Smooth muscle cell of the coronary artery (primary cell): ENCODE measurements around the gene ADAMTS12. TPM values are rescaled to one million over a fixed set of nuclear protein-coding genes. Genes with fewer than 3 reads are reported as not detected.

Experiments used
- total RNA-seq: library from RNA; depleted of rRNA; stranded (reverse); fragments of >200 nt; gene quantifications from 2 replicates; pipeline ENCODE4 v1.2.3, GENCODE V29; 2014; ENCODE audit warnings: low replicate concordance

ADAMTS12 gene, protein sequence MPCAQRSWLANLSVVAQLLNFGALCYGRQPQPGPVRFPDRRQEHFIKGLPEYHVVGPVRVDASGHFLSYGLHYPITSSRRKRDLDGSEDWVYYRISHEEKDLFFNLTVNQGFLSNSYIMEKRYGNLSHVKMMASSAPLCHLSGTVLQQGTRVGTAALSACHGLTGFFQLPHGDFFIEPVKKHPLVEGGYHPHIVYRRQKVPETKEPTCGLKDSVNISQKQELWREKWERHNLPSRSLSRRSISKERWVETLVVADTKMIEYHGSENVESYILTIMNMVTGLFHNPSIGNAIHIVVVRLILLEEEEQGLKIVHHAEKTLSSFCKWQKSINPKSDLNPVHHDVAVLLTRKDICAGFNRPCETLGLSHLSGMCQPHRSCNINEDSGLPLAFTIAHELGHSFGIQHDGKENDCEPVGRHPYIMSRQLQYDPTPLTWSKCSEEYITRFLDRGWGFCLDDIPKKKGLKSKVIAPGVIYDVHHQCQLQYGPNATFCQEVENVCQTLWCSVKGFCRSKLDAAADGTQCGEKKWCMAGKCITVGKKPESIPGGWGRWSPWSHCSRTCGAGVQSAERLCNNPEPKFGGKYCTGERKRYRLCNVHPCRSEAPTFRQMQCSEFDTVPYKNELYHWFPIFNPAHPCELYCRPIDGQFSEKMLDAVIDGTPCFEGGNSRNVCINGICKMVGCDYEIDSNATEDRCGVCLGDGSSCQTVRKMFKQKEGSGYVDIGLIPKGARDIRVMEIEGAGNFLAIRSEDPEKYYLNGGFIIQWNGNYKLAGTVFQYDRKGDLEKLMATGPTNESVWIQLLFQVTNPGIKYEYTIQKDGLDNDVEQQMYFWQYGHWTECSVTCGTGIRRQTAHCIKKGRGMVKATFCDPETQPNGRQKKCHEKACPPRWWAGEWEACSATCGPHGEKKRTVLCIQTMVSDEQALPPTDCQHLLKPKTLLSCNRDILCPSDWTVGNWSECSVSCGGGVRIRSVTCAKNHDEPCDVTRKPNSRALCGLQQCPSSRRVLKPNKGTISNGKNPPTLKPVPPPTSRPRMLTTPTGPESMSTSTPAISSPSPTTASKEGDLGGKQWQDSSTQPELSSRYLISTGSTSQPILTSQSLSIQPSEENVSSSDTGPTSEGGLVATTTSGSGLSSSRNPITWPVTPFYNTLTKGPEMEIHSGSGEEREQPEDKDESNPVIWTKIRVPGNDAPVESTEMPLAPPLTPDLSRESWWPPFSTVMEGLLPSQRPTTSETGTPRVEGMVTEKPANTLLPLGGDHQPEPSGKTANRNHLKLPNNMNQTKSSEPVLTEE (N-terminal part only)
- total RNA-seq = 18.6 and 100 TPM in 2 replicates

DNA sequence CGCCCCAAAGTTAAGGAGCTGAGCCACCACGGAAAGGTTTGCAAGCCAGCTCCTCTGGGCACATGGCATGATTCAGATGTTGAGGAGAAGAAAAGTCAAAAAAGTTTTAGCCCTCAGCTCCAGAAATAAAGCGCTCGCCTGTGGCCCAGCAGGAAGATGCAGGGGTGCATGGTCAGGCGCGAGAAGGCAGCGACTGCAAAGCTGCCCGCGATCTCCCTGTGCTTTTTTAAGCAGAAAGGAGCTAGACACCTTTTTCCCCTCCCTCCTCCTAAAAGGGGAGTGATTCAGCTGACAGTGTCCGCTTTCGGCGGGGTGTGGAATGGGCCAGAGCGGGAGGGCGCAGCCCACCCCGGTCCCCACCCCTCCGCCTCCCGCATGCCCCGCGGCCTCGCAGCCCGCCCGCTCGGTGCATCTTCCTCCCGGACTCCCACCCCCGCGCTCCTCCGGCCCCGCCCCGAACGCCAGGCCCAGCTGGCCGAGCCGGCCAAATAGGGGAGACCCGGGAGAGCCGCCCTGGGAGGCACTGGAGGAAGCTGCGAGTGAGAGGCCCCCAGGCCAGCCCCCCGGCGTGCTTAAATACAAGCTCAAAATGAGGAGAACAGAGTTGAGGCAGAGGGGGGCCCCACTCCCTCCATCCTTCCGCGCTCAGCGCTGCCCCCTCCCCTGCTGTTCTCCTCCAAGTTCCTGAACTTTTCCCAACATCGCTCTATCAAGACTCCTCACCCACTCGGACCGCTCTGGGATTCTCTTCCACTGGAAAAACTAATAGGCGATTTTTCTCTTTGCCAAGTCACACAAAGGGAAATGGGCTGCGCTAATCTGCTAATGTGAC, at the start of gene ADAMTS12:
Gene ADAMTS12, minus strand, starts transcription at position 203 of the 832 bp plus-strand sequence. Its CDS starts 134 bp downstream, at position 69.

DNA sequence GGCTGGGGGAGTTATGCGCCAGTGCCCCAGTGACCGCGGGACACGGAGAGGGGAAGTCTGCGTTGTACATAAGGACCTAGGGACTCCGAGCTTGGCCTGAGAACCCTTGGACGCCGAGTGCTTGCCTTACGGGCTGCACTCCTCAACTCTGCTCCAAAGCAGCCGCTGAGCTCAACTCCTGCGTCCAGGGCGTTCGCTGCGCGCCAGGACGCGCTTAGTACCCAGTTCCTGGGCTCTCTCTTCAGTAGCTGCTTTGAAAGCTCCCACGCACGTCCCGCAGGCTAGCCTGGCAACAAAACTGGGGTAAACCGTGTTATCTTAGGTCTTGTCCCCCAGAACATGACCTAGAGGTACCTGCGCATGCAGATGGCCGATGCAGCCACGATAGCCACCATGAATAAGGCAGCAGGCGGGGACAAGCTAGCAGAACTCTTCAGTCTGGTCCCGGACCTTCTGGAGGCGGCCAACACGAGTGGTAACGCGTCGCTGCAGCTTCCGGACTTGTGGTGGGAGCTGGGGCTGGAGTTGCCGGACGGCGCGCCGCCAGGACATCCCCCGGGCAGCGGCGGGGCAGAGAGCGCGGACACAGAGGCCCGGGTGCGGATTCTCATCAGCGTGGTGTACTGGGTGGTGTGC, 44.7 kb upstream of the ADAMTS12 start, which contains the start of gene RXFP3:
Gene RXFP3, plus strand, starts transcription at position 6 of the 636 bp plus-strand sequence. Its CDS starts 355 bp downstream, at position 361.

Other genes with a start within 250 kb of the ADAMTS12 start
- 0.15 TPM in 1 of 2 replicates, not detected in the other for gene RXFP3, start 44.4 kb upstream of the ADAMTS12 start, total RNA-seq
- 0.35 TPM in 1 of 2 replicates, not detected in the other for gene SLC45A2, start 92.7 kb upstream of the ADAMTS12 start, total RNA-seq
- gene AMACR, start 116.1 kb upstream of the ADAMTS12 start, total RNA-seq = 7.0 and 7.7 TPM in 2 replicates
- gene C1QTNF3, start 151.2 kb upstream of the ADAMTS12 start, total RNA-seq = 0.60 and 1.1 TPM in 2 replicates